ENCODE results near the gene TACC3. TPM values are rescaled to one million over a fixed set of nuclear protein-coding genes. Genes with fewer than 3 reads are reported as not detected.

Gene TACC3
- total RNA-seq, 1 experiment from 2014 or later, result 156 TPM

DNA sequence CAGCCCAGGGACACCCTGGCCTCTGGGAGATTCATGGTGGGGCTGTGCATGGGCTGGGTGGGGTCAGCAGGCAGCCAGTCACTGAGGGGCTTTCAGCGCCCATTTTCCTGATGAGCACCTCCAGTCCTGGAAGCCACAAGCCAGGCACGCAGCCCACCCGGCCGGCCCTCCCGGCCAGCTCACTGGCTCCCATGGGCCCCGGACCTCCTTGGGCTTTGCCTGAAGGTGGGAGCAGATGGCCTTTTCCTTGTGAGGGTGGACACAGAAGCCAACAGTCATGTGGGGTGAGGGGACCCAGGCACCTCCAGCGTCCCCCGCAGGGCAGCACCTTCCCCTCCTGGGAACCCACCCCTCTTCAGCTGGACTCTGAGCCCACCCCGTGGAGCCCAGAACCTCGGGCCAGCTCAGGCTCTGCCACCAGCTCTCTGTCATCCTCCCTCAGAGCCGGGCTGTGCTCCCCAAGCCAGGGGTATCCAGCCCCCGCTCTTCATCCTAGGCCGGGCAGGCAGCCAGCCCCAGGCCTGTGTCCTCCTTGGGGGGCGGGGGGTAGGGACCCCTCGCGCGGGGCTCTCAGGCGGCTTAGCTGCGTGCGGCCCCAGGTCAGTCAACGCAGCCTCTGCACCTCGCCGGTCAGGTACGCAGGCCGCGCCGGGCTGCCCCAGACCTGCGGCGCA is 71.0 kb downstream of the TACC3 start:
- no peak overlapping the region for H2BK20ac ChIP-seq (ENCODE audit: low read depth, low read length, poor library complexity, severe bottlenecking)
- H3K23ac ChIP-seq (ENCODE audit: insufficient read length, low read depth, low read length), result no peak overlapping the region
- no peak overlapping the region for H3K9ac ChIP-seq (ENCODE audit: extremely low read depth, insufficient read length, low read length)
- H2BK5ac ChIP-seq (ENCODE audit: insufficient read length, low read length), result no peak overlapping the region
- no peak overlapping the region for H3K27ac ChIP-seq (ENCODE audit: insufficient read length, low read depth, low read length)
- H3T11ph ChIP-seq (ENCODE audit: low read length), result no peak overlapping the region
- no peaks in the 10 kb centered on the region for H3K79me2 ChIP-seq (ENCODE audit: insufficient read depth, low read length)
- no peak overlapping the region for H2AFZ ChIP-seq (ENCODE audit: low read length)
- H3K27me3 ChIP-seq (ENCODE audit: insufficient read depth, low read length), result peaks cover 2% of the 10 kb centered on the region; the same call in 1 of the 2 replicates
- no peak overlapping the region for H3K4ac ChIP-seq (ENCODE audit: low read depth, low read length)
- H4K5ac ChIP-seq (ENCODE audit: insufficient read length, low read depth, low read length), result no peak overlapping the region
- no peak overlapping the region for H4K91ac ChIP-seq (ENCODE audit: insufficient read length, low read depth, low read length)
- H3K14ac ChIP-seq (ENCODE audit: insufficient read depth, low read length), result no peak overlapping the region
- no peak overlapping the region for H2BK120ac ChIP-seq (ENCODE audit: low read depth, low read length, poor library complexity, severe bottlenecking)
- no peak overlapping the region for H2AK5ac ChIP-seq (ENCODE audit: insufficient read length, low read length)
- no peak overlapping the region for H2BK15ac ChIP-seq (ENCODE audit: low read depth, low read length)
- Mint-ChIP-seq H3K4me1 (peaks cover 13 to 30% of the 10 kb centered on the region in 2 experiments), H3K36me3 (ENCODE audit: insufficient read depth in 1 of 3, low read depth in 3 of 3) (peaks cover 0 to 6% (median 5%) of the 10 kb centered on the region in 3 experiments; a peak in 1 of 7 replicates), H3K9me3 (no peaks in the 10 kb centered on the region), H3K4me3 (peak overlapping the region; percentile 55 to 75), H3K27me3 (ENCODE audit: low read depth) (peaks cover 38% of the 10 kb centered on the region), H3K27ac (no peak overlapping the region)
- TF ChIP-seq, protein P1, sequence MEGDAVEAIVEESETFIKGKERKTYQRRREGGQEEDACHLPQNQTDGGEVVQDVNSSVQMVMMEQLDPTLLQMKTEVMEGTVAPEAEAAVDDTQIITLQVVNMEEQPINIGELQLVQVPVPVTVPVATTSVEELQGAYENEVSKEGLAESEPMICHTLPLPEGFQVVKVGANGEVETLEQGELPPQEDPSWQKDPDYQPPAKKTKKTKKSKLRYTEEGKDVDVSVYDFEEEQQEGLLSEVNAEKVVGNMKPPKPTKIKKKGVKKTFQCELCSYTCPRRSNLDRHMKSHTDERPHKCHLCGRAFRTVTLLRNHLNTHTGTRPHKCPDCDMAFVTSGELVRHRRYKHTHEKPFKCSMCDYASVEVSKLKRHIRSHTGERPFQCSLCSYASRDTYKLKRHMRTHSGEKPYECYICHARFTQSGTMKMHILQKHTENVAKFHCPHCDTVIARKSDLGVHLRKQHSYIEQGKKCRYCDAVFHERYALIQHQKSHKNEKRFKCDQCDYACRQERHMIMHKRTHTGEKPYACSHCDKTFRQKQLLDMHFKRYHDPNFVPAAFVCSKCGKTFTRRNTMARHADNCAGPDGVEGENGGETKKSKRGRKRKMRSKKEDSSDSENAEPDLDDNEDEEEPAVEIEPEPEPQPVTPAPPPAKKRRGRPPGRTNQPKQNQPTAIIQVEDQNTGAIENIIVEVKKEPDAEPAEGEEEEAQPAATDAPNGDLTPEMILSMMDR (conservative IDR thresholded peaks at IDR 0.05), result no peak
- H3K23me2 ChIP-seq (ENCODE audit: insufficient read length, low read depth, low read length, poor library complexity, severe bottlenecking), result peaks cover 7% of the 10 kb centered on the region
- no peak overlapping the region for H2BK12ac ChIP-seq (ENCODE audit: insufficient read length, low read depth, low read length)
- no peaks in the 10 kb centered on the region for H3K9me3 ChIP-seq (ENCODE audit: control insufficient read depth, low read depth, low read length)
- H4K8ac ChIP-seq (replicated peaks; ENCODE audit: insufficient read length, low read depth, low read length), result no peak overlapping the region
- no peak for DNase-seq
- H3K4me2 ChIP-seq (ENCODE audit: insufficient read depth, insufficient read length, low read length), result peak overlapping the region; percentile 17
- WGBS (ENCODE audit: extremely low coverage, insufficient read length, low lambda C conversion rate), result no CpG with 5 or more reads among the region's 29 CpGs
- H3K79me1 ChIP-seq (ENCODE audit: insufficient read depth, low read depth, low read length, poor library complexity, severe bottlenecking), result no peaks in the 10 kb centered on the region
- no peak overlapping the region for H3K56ac ChIP-seq (ENCODE audit: insufficient read length, low read depth, low read length)
- H4K20me1 ChIP-seq (ENCODE audit: control insufficient read depth, insufficient read depth, insufficient read length), result no peaks in the 10 kb centered on the region
- H3K4me1 ChIP-seq (ENCODE audit: insufficient read depth, low read length), result no peaks in the 10 kb centered on the region
- H3K18ac ChIP-seq (ENCODE audit: insufficient read length, low read depth, low read length), result no peak overlapping the region
